Prostate gland (tissue), 2 donors: ENCODE data around the gene RBM19. TPM values are rescaled to one million over a fixed set of nuclear protein-coding genes. Genes with fewer than 3 reads are reported as not detected.

Experiments
- DNase-seq: peaks from one replicate; pipeline ENCODE4 v3.0.0-alpha.2; 2019; ENCODE audit warnings: low spot score
- H3K27ac ChIP-seq, 2 donors: fragments of 200-600 bp; sonication (generic); 2 replicates each; pipeline ENCODE4 v1.5.1; 2017 to 2019
- H3K27me3 ChIP-seq: fragments of 200-600 bp; sonication (generic); replicated peaks from 2 replicates; pipeline ENCODE4 v1.5.1; 2019; ENCODE audit not compliant: insufficient read depth
- H3K36me3 ChIP-seq, 2 donors: fragments of 200-600 bp; sonication (generic); 1 replicate in 1 of 2; 2 replicates in 1 of 2; pipeline versions ENCODE4 v1.5.1 to v1.8.1; 2017 to 2019
- H3K4me1 ChIP-seq: fragments of 200-600 bp; sonication (generic); replicated peaks from 2 replicates; pipeline ENCODE4 v1.5.1; 2019
- H3K4me3 ChIP-seq, 2 donors: fragments of 200-600 bp; sonication (generic); 2 replicates each; pipeline ENCODE4 v1.5.1; 2017 to 2019
- H3K9me3 ChIP-seq: fragments of 200-600 bp; sonication (generic); 2 replicates; pipeline ENCODE4 v1.5.1; 2017
- CTCF ChIP-seq, 4 experiments: fragments of 200-600 bp in 2 of 4; fragments of 450-650 bp in 2 of 4; sonication (generic) in 2 of 4; IDR thresholded peaks; 1 replicate in 3 of 4; 2 replicates in 1 of 4; pipeline ENCODE4 v1.5.1; 2016 to 2019; ENCODE audit warnings: antibody characterized with exemption in 4 of 4, mild to moderate bottlenecking in 2 of 4, moderate library complexity in 2 of 4
- POLR2A ChIP-seq: fragments of 450-650 bp; IDR thresholded peaks from one replicate; pipeline ENCODE4 v1.6.1; 2016; ENCODE audit warnings: antibody characterized with exemption, mild to moderate bottlenecking
- POLR2AphosphoS5 ChIP-seq: sonication (generic); formaldehyde crosslinking; IDR thresholded peaks from one replicate; pipeline ENCODE4 v1.6.1; 2017; ENCODE audit warnings: antibody characterized with exemption
- WGBS: methylation state at CpG from one replicate; pipeline ENCODE4 v1.1.5; 2018; 5-methylcytosine and 5-hydroxymethylcytosine counted together
- intact Hi-C: fragments of 100-400 bp; cut with DNase I; formaldehyde crosslinking; loops from one replicate; pipeline ENCODE4 v1.14.2; 2022
- total RNA-seq, 2 donors: library from RNA; depleted of rRNA; stranded (reverse); fragments of >200 nt; gene quantifications; one replicate each; pipeline ENCODE4 v1.1.0, GENCODE V29; 2016

The RBM19 gene
- 10 to 100 TPM; 27.2 to 49.9 TPM for total RNA-seq

- under 1% methylated on average over 46 of the region's 46 CpGs for WGBS
- TF ChIP-seq POLR2AphosphoS5 = peak; percentile 99
- peak; percentile 62 to 94 (median 90) for TF ChIP-seq CTCF (IDR thresholded peaks at IDR 0.05)
- TF ChIP-seq POLR2A = peak; percentile 46
- H3K27me3 ChIP-seq = no peaks in the 10 kb centered on the region
- peaks cover 0 to 8% of the 10 kb centered on the region in 2 donors for H3K36me3 ChIP-seq
- no peaks in the 10 kb centered on the region for H3K9me3 ChIP-seq
- H3K4me1 ChIP-seq = no peaks in the 10 kb centered on the region
- DNase-seq = peak; percentile 98
- peak within 1 kb of the TSS; percentile 56 to 57 for H3K4me3 ChIP-seq
- intact Hi-C loops = loop anchor here (5.0 kb wide), 1 partner anchor 541 kb away; no protein-coding TSS in a partner anchor
- peak within 1 kb of the TSS; percentile 35 to 36 for H3K27ac ChIP-seq
Measured at GRCh38 chr12:113965951-113966797, at the start of gene RBM19. TSS of gene RBM19 (minus strand) at chr12:113966325. CDS start at chr12:113966227, 98 bp downstream.

GRCh38 chr12:114015851-114016250 is 49.7 kb upstream of the RBM19 start:
- no peaks in the 10 kb centered on the region for H3K36me3 ChIP-seq
- no peaks in the 10 kb centered on the region for H3K9me3 ChIP-seq
- no peak for TF ChIP-seq CTCF (IDR thresholded peaks at IDR 0.05)
- no peak for TF ChIP-seq POLR2A
- no peak for TF ChIP-seq POLR2AphosphoS5
- intact Hi-C loops = no loop called here
- no peak overlapping the region for H3K4me3 ChIP-seq
- H3K27me3 ChIP-seq = no peaks in the 10 kb centered on the region
- no peak overlapping the region for H3K27ac ChIP-seq
- DNase-seq = no peak
- WGBS = 58% methylated on average over 7 of the region's 7 CpGs
- H3K4me1 ChIP-seq = no peaks in the 10 kb centered on the region

- Histone ChIP-seq H3K9me3 (no peaks in the 10 kb centered on the region), H3K4me3 (no peak overlapping the region), H3K27ac (no peak overlapping the region), H3K27me3 (no peaks in the 10 kb centered on the region), H3K36me3 (no peaks in the 10 kb centered on the region), H3K4me1 (no peaks in the 10 kb centered on the region)
- TF ChIP-seq CTCF (IDR thresholded peaks at IDR 0.05) (peak in 3 of 4 experiments; percentile 45 to 50 (median 49)), POLR2A (no peak)
- WGBS = 37% methylated on average over 6 of the region's 6 CpGs
- intact Hi-C loops = no loop called here
- peak; percentile 20 for DNase-seq
Measured at GRCh38 chr12:114013575-114014345, 47.6 kb upstream of the RBM19 start.

GRCh38 chr12:114012744-114013431 is 46.8 kb upstream of the RBM19 start:
- Histone ChIP-seq H3K4me3 (no peak overlapping the region), H3K27me3 (no peaks in the 10 kb centered on the region), H3K4me1 (no peaks in the 10 kb centered on the region), H3K27ac (no peak overlapping the region), H3K9me3 (no peaks in the 10 kb centered on the region), H3K36me3 (no peaks in the 10 kb centered on the region)
- no peak for DNase-seq
- WGBS = 68% methylated on average over 3 of the region's 3 CpGs
- intact Hi-C loops = no loop called here
- TF ChIP-seq CTCF (IDR thresholded peaks at IDR 0.05) (no peak), POLR2A (no peak), POLR2AphosphoS5 (no peak)
